GM18909 (cell line): ENCODE results near the gene ARHGAP33.
"Not testable (repeated sequence)": the region's sequence is repeated elsewhere in the genome, so short reads cannot be mapped to it uniquely, and the experiment has no call there.

ENCODE experiments used
- ATAC-seq: cut with Tn5 transposase; IDR thresholded peaks from one replicate; pipeline ENCODE4 v1.9.1; 2021; ENCODE audit warnings: mild to moderate bottlenecking; ENCODE audit not compliant: unreplicated experiment, poor library complexity

ARHGAP33 gene

GRCh38 chr19:35754370-35755130, 20.8 kb upstream of the ARHGAP33 start:
- no peak for ATAC-seq

GRCh38 chr19:35755131-35755549, 20.2 kb upstream of the ARHGAP33 start:
- ATAC-seq: no peak

GRCh38 chr19:35755550-35756376, 19.6 kb upstream of the ARHGAP33 start:
- ATAC-seq: no peak

DNA sequence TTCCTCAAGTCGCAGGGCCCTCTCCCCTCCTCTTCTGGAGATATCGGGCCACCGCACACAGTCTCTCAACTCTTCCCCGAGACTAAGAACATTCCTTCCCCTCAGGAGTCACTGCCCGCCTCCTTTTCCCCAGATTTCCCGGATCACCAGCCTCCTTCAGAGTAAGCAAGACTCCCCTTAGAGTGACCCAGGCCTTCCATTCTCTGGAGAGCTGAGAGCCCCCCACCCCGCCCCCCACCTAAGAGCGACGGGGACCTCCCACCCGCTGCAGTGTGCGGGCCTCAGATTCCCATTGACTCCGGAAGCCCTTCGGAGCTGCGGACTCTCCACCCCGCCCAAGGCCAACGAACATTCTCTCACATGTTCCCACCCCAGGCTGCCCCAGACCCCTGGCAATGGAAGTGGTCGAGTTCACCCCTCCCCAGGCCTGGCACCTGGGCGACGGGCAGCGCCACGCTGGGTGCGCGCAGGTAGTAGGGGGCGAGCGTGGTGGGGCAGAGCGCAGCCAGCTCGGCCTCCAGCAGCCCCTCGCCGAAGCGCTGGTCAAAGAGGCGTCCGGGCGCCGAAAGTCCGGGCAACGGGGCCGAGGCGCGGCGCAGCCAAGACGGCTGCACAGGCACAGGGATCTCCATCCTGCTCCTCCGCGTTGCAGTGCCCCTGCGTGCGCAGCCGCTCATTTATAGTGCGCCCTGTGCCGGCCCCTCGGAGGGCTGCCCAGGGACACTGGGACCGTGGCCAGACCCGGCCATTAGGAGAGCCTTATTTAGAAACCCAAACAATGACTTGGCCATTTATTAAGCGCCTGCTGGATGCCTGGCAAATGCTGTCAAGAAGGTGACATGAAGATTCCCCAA, 18.8 kb upstream of the ARHGAP33 start, which contains the start of gene HSPB6:
HSPB6 (minus strand) TSS at position 653 of the 854 bp plus-strand sequence; CDS start at position 632, 21 bp downstream.
- ATAC-seq: no peak

DNA sequence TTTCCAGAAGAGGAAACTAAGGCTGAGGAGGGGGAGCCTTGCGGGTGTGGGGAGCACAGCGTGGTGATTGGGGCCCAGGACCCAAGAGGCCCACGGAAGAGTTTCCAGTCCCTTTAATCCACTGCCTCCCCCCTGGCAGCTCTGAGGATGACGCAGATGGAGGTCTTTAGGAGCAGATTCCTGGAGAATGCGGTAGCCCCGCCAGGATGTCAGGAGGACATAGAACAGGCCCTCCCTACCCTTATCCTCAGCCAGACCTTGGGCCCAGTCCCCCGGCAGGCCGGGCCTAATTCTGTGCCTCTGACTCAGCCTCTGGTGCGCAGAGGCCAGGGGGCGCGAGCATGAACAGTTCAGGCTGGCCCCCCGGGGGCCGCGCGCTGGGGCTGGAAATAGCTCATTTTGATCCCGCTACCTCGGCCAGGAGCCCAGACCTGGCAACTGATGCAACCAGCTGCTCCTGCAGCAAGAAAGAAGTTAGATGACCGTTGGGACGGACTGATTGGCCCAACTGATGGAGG, 18.1 kb upstream of the ARHGAP33 start:
- peak; percentile 4 for ATAC-seq

DNA sequence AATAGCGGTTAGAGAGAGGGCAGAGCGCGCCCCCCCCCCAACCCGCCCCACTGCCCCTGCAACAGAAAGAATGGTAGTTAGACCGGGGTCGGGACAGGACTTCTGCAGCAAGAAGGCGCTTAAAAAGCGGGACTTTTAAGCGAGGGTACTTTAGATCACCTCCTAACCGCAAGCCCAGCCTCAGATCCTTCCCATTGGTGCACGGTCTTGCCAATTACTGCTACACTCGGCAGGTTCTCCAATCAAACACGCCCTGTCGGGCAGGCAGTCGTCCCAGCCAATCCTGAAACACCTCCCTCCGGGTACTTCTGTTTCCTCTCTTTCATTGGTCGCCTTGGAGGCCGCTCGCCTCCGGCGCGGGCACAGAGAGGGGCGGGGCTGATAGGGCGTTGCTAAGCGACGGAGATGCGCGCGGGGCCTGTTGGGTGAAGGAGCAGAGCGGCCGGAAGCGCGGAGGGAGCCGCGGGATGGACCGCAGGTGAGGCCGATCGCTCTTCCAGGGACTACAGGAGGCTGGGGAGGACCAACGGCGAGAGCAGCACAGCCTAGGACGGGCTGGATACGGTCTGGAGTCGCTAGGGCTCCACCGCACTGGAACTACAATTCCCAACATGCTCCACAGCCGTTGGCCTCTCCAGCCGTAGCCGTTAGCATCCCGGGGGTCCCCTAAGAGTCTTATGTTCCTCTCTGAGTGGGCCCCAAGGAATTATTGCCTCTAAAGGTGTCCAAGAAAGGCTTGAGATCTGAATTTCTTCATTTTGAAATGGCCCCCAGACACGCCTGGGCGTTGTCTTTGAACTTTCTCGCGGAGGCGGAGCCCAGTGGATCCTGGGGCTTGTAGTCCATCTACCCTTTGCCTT, 17.4 kb upstream of the ARHGAP33 start, which contains the start of gene PROSER3:
PROSER3 (plus strand) TSS at position 428 of the 860 bp plus-strand sequence; CDS start at position 468, 40 bp downstream.
- ATAC-seq: peak; percentile 95

DNA sequence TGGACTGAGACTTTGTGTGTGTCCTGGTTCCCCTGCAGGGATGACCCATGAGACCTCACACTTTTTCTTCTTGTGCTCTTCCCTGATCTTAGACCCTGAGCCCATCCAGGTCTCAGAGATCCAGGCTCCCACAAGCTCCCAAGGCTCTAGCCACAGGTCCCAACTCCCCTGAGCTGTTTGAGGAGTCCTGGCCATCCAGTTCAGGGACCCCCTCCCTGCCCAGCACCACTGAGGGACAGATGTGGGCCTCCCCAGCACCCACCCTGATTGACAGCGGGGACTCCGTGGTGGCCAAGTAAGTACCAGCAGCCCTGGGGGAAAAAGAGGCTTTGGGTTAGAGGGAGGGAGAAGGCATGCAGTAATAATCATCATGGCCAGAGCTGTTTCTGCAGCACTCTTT, 15.7 kb upstream of the ARHGAP33 start:
- no peak for ATAC-seq

DNA sequence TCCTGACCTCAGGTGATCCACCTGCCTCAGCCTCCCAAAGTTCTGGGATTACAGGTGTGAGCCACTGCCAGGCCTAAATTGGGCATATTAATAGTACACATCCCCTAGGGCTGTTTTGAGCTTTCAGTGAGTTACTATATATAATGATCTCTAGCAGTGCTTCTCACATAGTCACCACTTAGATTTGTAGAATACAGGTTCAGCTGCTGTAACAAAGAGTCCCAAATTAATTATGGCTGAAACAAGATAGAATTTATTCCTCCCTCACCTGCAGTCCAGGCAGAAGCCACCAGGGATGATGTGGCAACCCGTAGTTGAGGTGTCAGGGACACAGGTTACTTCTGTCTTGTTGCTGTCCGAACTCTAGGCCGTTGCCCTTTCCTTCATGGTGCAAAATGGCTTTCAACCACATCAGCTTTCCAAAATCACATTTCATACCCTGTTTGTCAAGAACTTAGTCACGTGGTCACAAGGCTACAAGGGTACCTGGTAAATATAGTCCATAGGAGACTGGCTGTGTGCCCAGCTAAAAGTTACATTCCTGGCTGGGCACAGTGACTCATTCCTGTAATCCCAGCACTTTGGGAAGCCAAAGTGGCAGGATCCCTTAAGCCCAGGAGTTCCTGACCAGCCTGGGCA, 14.5 kb upstream of the ARHGAP33 start:
- no peak for ATAC-seq

GRCh38 chr19:35764432-35765315, 10.7 kb upstream of the ARHGAP33 start:
- no peak for ATAC-seq

DNA sequence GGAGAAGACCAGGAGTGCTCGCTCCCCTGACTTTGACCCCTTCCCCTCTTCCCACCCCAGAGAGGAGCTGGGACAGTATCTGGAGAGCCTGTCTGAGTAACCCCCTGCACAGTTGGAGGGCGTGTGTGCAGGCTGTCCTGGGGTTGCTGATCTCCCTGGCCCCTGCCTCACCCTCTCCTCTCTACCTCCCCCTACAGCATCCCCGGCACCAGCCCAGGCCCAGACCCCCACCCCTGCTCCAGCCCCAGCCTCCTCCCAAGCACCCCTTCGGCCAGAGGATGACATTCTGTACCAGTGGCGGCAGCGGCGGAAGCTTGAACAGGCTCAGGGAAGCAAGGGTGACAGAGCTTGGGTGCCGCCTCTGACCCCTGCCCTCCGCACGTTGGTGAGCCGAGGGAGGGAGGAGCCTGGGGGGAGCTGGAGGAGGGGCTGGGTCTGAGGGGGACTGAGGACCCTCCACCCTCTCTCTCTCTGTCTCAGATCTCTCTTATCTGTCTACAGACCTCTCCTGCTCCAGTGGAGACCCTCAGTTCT, 8.7 kb upstream of the ARHGAP33 start:
- no peak for ATAC-seq

DNA sequence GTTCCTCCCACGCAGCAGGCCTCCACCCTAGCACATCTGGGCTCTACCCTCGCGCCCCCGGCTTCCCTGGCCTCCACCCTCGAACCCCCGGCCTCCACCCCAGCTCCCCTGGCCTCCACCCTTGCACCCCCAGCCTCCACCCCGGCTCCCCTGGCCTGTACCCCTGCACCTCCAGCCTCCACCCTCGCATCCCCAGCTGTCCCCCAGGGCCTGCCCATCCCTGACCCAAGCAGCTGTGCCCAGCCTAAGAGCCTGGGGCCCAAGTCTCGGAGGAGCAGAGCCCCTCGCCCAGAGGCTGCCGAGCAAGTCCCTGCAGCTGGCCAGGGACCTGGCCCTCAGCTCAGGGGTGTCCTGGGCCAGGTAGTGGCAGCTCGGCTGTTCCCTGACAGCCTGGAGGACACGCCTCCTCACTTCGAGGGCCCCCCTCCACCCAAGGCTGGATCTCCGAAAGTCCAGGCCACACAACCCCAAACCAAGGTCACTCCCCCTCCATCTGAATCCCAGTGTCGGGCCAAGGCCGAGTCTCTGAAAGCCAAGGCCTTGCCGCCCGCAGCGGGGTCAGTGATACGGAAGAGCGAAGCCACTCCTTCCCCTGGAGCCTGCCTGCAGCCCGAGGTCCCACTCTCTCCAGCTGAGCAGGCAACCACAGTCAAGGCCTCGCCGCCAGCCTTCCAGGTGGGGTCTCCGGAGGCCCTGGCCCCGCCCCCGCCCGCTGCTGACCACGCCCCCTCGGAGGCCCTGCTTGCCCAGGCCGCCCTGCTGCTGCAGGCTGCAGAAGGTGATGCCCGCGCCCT, 7.9 kb upstream of the ARHGAP33 start:
- ATAC-seq: no peak

GRCh38 chr19:35768082-35768421, 7.3 kb upstream of the ARHGAP33 start:
- no peak for ATAC-seq

- ATAC-seq: not testable (repeated sequence)
Observed at GRCh38 chr19:35772362-35772761, 3.0 kb upstream of the ARHGAP33 start.

GRCh38 chr19:35773020-35773806, 2.2 kb upstream of the ARHGAP33 start:
- no peak for ATAC-seq

- ATAC-seq: no peak
Observed at GRCh38 chr19:35774274-35775045, 904 bp upstream of the ARHGAP33 start.

DNA sequence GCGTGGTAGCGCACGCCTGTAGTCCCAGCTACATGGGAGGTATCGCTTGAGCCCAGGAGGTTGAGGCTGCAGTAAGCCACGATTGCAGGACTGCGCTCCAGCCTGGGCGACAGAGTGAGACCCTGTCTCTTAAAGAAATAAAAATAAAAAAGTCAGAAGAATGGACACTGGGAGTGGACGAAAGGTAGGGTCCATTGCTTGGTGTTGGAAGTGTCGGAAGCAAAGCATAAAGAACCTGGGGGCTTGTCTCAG, 392 bp upstream of the ARHGAP33 start:
- no peak for ATAC-seq
